Epidermal melanocyte (primary cell): ENCODE data around the gene SERPINH1.

Source experiments
- DNase-seq: peaks from one replicate; pipeline ENCODE4 v3.0.0; 2011; ENCODE audit warnings: low spot score; ENCODE audit not compliant: insufficient read length

SERPINH1 gene

DNA sequence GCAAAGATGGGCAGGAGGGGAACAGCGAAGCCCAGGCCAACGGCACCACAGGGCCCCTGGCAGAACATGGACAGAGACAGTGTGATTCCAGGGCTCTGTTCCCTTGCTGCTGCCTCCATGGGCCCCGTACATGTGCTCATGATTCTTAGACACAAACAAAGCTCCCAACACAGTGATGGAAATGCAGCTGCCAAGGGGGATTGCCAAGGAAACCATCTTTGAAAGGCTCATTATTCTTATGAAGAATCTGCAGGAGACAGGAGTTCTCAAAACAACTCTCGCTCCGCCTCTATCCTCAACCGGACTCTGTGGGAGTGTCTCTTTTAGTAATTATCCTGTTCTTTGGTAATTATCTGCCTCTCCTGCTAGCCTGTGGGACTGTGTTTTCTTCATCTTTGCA lies 32.2 kb downstream of the SERPINH1 start:
- DNase-seq = no peak

DNA sequence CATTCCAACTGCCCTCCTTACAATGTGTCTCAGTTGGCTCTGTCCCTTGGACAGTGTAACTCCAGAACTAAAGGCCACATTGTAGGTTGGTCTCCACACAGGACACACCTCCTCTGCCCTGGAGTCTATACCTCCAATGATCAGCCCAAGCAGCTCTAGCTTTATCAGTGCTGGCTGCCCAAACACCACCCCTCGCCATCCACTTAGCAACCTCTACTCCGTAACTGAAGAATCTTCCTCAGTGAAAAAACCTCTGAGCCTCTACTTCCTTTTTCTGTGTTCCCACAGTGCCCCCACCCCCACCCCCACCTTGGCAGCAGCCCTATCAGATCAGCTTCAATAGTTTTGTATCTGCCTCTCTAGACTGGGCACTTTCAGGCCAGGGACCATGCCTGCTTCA lies 33.4 kb downstream of the SERPINH1 start:
- no peak for DNase-seq

DNA sequence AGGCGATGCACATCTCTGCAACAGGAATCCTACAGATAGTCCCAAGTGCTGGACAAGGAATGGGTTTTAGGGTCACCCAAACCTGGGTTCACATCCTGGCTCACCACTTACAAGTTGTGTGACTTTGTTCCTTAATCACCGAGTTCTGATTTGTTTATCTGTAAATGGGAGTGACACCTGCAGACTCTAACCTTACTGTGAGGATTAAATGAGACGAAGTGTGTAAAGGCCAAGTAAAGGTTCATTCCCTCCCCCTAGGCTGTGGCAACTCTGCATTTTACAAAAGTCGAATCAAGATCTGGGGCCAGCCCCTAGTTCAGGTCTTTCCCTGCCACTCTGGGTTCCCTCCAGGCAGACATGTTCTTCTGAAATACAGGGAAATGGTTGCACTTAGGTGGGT lies 34.9 kb downstream of the SERPINH1 start:
- DNase-seq = no peak

DNA sequence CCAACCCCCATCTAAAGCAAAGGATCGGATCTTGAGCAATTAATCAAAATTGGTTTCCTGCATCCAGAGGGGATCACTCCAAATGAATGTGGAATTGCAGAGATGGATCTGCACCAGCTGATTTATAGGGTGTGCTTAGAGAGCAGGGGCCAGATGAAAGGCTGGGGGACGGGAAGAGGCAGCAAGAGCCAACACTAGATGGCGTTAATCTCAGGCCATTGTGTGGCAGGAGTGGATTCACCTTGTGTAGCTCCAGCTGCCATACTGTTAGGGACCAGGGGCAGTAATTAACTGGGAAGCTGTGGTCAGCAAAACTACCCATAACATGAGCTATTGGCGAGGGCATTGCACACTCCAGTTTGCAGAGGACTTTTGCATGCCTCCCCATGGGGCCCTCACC lies 35.6 kb downstream of the SERPINH1 start:
- no peak for DNase-seq

DNA sequence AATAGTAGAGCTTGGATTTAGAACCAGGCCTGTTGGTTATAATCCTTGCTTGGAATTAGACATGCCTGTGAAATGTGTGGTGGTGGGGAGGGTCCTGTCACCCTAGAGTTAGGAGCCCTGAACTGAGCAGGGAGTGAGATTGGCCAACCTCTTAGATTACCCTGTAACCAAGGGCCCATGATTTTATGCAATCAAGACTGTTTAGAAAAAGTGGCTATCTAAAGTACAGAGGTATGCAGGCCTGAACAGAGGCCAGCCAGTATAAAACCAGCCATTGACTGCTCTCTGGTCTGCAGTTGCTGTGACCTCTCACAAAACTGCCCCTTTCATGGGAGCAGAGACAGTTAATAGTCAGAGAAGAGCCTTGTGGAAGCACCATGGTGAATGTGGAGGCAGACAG lies 36.2 kb downstream of the SERPINH1 start:
- DNase-seq = no peak

DNA sequence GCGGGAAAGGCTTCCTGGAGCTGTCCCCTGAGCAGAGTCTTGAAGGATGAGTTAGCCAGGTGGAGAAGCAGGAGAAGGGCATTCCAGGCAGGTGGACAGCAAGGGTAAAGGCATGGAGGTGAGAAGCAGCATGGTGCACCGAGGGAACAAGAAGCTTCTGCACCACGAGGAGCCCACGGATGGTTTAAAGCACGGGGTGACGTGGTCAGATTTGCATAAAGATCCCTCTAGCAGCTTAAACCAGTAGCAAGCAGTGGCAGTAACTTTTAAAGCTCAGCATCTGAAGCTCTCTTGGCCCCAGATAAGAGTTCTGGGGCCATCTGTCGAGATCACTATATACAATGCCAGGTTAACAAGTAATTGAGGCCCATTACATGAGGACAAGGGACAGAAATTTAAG lies 36.8 kb downstream of the SERPINH1 start:
- no peak for DNase-seq

DNA sequence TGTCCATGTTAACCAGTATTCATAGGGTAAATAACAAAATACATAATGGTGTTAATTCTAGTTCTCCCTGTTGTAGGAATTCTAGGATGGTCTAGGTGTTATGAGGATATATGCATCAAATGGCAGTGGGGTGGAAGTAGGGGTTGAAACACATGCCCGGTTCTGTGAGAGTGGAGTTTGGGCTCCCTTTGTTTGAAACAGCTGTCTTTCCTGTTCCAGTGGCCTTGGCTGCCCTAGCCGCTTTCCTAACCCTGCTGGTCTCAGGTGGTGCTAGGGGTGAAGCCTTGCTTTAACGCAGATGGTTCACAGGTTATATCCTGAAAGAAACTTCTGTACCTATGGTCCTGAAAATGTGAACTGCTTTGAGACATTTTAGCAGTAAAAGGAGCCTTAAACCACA lies 38.3 kb downstream of the SERPINH1 start:
- DNase-seq = no peak

DNA sequence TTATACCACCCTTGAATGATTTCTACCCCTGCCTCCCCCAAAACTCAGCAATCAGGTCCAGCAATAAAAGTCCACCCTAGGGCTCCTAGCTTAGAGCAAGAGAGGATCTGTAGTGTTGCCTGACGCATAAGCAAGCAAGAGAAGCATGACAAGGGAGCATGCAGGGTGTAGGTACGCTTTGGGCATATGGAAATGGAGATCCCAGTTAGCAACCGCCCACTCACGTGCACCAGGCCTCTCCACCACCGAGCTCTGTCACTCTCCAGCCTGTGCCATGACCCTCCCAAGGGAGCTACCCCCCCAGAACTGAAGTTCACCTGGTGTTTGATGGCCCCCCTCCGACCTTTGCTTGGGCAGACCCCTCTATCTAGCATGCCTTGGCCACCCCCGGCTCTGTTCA lies 39.4 kb downstream of the SERPINH1 start:
- DNase-seq = no peak

DNA sequence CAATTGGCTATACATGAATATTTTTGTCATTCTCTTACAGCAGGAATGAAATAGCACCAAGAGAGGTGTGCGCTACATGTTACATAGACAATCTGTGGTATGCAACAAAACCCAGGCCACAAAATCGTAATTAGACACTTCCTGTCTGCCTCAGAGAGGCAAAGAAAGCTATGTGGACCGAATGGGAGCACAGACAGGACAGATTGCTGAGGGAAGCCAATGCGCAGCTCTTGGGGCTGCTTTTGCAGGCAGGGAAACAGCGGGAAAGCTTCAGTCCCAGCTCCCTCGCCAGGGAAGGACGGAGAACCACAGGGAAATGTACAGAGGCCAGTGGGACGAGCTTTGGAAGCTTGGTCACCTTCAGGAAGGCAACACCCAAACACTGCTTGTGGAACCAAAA lies 40.9 kb downstream of the SERPINH1 start:
- DNase-seq = no peak

DNA sequence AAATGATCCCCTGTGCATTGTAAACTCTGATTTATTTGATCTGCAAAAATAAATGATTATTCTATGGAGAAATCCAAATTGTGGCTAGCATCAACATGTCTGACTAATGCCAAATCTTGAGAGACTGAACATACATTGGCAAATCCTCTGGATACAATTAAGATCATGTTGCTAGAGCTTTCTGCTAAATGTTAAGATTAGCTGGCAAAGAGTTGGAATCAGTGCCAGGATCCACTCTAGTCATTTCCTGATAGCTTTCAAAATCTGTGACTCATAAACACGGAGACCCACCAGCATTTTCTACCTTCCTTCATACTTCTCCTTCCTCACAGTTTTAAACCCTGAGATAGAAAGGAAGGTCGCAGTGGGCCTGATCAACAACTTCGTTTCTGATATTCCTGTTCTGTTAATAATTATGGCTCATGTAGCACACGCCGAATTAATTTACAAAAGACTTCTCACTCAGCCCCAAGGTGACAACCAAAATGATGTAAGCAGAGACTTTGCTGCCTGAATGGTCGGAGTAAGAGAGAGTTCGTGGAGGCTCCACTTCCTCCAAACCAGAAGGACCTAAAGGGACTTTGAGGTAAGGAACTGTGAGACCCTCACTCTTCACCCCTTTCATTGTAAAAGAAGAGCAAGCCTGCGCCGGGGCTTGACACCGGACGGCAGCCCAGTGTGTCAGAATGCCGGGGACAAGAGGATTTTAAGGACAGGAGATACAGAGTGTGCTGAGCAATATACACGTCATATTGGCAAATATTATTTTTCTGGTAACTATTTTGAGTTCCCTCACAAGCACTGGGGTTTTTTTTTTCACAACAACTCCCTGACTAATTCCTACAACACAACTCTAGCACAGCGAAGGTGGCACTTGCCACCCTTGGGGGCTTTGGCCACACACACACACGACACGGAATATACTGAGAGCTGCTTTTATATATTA lies 42.0 kb downstream of the SERPINH1 start:
- no peak for DNase-seq

DNA sequence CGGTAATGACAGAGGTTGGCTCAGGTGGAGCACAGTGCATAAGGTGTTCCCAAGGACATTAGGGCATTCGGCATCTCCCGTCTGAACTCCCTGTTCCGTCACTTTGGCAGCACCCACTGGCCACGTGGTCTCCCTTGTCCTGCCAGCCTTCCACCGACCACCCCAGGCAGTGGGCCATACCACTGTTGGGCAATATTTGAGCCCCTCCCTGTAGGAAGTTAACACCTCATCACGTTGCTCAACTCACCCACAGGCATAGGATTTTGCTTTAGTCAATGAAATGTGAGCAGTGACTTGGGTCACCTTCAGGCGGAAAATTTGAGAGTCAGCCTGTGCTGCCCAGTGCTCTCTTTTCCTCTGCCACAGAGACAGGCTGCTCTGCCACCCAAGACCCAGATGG lies 44.0 kb downstream of the SERPINH1 start:
- no peak for DNase-seq

DNA sequence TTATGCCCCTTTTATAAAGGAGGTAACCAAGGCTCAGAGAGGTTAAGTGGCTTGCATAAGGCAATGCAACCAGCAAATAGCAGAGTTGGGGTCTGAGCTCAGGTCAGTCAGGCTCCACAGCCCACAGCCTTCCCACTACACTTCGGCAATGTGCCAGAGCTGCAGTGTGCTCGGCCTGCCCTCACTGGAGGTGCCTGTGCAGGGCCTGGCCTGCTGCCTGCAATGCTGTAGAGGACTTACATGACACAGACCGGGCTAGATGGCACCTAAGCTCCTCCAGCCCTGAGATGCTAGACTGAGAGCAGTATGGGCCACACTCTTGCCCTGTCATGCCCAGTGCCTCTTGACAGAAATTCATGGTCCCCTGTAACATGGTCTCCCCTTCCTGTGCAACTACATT lies 49.8 kb downstream of the SERPINH1 start:
- DNase-seq = no peak

DNA sequence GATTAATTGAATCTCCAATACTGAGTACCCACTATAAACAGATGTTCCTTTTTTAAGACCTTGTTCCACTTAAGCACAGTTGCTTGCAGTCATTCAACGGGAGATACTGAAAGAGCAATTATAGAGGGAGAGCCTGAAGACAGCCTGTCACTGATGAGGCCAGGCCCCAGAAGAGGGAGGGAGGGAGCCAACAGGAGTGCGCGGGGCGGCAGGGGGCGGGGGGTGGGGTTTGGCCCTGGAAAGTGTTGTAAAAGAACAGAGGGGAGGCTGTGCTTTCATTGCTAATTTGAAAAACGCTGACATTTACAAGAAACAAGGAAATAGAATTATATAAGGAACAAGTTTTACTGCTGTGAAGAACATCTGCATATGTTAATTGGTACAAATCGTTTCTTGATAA lies 53.7 kb downstream of the SERPINH1 start:
- peak; percentile 43 for DNase-seq

DNA sequence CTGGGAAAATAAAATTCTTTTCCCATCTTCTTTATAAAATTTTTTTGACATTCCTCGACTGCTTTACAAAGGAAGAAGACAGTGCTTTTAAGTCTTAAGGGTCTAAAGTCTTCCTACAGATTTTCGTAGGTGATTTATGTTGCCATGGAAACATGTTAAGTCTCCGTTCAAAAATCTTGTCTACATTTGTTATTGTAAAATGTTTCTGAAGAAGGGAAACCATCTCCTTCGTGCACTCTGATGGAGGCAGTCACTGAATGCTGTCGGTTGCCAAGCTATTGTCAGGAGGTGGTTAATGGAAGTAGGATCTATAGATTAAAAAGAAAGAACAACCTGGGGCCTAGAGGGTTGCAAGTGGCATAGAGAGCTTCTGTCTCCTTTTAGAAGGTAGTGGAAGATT lies 54.2 kb downstream of the SERPINH1 start:
- DNase-seq = no peak
